GM19043 (cell line): ENCODE measurements around the gene PCMT1.
"Not testable (repeated sequence)": the region's sequence is repeated elsewhere in the genome, so short reads cannot be mapped to it uniquely, and the experiment has no call there.

Experiments
- ATAC-seq: cut with Tn5 transposase; IDR thresholded peaks from one replicate; pipeline ENCODE4 v1.9.1; 2021; ENCODE audit warnings: low read depth; ENCODE audit not compliant: unreplicated experiment

PCMT1 gene

DNA sequence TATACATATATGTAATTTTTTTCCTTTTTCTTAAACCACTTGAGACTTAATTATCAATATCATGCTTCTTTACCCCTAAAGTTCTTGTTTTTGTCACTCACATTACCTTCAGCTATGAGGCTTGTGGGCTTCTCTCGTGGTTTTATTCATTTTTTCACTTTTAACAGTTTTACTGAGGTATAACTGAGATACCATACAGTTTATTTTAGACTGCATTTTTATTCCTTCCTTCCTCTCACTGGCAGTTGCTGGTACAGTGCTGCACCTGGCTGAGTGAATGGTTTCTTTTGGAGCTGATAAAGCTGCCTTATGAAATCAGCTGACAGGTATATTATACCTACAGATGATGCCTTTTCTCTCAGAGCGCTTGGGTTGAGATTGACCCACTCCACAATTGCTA lies 60.3 kb downstream of the PCMT1 start:
- no peak for ATAC-seq

GRCh38 chr6:149813351-149813750 lies 63.8 kb downstream of the PCMT1 start:
- ATAC-seq: no peak

GRCh38 chr6:149815788-149816187 lies 66.2 kb downstream of the PCMT1 start:
- peak; percentile 61 for ATAC-seq

- ATAC-seq: no peak
These were observed 71.0 kb downstream of the PCMT1 start for GRCh38 chr6:149820506-149820905.

DNA sequence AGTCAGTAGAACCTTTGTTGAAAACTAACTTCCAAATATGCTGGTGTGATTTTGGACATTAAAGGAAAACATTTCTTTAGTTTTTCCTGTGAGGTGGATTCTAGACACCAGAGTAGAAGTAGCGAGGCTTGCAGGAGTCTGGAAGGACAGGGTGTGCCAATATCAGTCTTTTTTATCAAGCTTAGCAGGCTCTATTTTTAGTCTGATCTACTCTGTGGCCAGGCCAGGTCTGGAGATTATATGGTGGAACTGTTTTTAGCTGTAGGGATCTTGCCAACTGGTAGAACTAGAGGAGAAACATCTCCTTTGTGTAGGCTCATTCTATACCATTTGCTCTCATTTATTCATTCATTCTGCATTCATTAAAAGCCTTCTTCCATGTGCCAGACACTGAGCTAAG lies 72.0 kb downstream of the PCMT1 start:
- ATAC-seq: no peak

DNA sequence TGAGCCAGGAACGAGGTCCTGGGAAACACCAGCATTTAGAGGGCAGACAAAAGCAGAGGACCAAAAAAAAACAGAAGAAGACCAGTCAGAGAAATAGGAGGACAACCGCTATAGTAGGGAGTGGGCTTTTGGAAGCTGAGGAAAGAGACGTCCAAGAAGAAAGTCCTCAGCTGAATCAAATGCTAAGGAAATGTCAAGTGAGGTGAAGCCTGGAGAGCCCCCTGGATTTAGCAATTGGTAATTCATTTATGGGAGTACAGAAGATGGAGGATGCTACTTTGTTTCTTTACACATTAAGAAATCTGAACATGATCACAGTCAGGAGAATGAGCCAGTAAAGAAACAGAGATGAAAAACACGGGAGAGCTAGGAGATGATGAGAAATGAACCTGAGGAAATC lies 73.5 kb downstream of the PCMT1 start:
- no peak for ATAC-seq

DNA sequence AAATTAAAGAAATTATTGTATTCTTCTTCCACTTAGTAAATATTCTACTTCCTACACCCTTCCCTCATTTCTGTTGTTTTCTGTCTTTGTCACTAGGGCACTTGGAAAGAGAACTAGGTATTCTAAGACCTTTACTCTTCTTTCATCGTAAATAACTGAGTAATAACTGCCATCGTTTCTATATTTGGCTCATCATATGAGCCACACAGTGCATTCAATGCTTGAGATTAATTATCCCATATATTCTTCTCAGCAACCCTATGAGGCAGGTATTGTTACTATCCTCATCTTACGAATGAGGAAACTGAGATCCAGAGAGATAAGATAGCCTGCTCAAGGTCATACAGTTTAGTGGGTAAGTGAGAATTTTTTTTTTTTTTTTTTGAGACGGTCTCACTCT lies 75.8 kb downstream of the PCMT1 start:
- ATAC-seq: no peak

DNA sequence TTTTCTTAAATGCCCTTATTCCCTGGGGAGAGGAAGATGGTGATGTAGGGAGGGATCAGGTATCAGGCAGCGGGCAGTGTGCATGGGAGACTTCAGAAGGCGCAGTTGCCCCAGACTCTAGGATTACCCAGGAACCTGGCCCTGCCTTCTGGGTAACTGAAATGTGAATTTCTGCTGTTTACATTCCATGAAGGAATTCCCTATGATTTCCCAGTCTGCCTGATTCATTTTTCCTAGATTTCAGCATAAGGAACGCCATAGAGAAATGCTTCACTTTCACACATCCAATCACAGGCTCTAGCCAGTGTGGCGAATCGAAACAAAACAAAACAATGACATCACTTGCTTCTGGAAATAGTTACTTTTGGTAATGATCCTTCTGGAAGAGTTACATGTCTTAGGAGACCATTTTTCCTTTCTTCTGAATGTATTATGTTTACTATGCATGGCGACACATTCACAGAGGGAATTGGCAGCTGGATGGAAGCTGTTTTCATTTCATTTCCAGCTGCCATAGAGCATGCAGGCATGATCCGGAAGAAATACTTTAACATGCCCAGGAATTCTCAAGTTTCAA lies 81.3 kb downstream of the PCMT1 start:
- no peak for ATAC-seq

- no peak for ATAC-seq
These were observed 81.8 kb downstream of the PCMT1 start for GRCh38 chr6:149831308-149831820.

- ATAC-seq: no peak
These were observed 84.1 kb downstream of the PCMT1 start for GRCh38 chr6:149833651-149834050.

DNA sequence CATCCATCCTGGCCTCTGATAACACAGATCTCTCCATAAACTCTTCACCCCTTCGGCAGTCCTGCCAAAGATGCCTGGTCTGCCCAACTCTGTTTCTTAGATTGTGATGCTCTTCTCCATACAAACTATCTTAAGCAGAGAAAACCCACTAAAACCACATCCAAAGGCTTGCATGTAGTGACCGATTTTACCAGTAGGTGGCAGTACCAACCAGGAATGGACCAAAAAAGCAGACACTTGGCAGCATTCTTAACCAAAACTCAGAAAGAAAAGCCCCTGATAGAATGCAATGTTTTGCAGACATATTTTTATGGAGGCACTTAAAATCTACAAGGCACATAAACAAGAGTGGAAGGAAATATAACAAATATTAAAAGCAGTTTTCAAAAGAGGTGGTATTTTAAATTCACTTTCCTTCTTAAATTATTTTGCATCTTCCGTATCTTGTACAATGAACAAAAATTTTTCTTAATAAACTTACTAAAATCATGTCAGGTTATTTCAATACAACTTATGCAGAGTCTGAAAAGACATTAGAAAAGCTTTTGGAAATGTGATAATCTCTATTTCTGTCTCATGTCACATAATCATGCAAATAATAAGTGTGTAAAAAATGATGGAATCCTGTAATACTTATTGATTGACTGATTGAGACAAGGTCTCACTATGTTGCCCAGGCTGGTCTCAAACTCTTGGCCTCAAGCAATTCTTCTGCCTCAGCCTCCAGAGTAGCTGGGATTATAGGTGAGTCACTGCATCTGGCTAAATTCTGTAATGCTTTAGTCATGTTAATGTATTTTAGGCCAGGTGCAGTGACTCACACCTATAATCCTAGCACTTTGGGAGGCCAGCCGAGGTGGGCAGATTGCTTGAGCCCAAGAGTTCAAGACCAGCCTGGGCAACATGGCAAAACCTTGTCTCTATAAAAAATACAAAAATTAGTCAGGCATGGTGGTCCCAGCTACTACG lies 85.3 kb downstream of the PCMT1 start:
- no peak for ATAC-seq

GRCh38 chr6:149840345-149841075 lies 91.0 kb downstream of the PCMT1 start:
- ATAC-seq: no peak

DNA sequence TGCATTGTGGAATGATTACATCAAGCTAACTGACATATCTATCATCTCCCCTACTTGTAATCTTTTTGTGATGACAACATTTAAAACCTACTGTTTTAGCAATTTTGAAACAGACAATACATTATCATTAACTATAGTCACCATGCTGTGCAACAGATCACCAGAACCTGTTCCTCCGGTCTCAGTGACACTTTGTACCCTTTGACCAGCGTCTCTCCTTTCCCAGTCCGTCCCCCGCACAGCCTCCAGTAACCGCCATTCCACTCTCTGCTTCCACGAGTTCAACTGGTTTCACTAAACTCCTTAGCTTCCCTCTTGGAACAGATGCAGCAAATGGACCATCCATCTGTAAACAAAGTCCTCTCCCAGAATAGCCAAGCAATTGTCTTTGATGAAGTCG lies 92.8 kb downstream of the PCMT1 start:
- ATAC-seq: no peak

DNA sequence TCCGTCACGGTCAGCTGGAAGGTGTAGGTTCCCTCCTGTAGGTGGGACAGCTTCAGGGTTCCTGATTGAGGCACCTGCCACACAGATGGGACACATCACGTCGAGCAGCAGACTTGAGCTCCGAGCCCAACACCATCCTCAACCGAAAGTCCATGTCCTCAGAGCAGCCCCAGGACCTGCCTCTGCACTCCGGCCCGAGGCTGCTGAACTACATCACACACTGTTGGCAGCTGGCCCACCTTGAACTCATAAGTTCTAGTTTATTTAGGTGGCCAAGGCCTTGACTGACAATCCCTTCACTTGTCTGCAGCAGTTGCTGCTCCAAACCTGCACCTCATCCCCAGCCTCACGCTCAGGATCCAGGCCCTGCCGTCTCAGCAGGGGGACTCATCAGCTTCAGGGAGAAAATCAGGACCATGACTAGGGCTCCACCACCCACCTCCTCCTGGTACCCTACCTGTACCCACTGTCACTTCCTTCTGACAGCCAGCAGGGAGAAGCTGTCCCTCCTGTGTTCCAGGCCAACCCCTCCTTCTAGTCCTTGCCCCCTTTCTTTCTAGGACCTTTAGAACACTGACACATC lies 93.6 kb downstream of the PCMT1 start:
- ATAC-seq: no peak

DNA sequence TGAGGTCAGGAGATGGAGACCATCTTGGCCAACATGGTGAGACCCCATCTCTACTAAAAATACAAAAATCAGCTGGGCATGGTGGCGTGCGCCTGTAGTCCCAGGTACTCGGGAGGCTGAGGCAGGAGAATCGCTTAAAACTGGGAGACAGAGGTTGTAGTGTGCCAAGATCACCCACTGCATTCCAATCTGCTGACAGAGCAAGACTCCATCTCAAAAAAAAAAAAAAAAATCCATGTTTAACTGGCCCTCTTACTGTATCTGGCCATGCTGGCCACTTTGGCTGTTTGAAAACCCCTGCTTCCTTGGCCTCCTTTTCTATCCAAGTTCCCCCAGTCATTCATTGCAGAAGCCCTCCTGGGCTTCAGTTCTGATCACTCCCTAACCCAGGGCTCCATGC lies 94.5 kb downstream of the PCMT1 start:
- not testable (repeated sequence) for ATAC-seq

- ATAC-seq: no peak
These were observed 94.9 kb downstream of the PCMT1 start for GRCh38 chr6:149844480-149844879.

GRCh38 chr6:149845549-149845948 lies 96.0 kb downstream of the PCMT1 start:
- ATAC-seq: no peak

DNA sequence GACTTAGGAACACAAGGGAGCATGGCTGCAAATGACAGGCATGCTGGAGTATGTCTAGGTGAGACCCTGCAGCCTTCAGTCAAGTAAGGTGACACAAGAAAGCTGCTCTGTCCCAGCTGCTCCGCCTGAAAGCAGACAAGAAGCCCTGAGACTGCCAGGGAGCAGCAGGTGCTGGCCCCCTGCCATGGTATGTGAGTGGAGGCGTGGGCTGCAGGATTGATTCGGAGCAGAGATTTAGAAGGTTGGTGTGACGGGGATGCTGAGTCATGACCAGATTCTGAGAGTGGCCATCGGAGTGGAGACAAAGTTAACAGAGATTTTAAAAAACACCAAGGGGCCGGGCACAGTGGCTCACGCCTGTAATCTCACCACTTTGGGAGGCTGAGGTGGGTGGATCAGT lies 96.8 kb downstream of the PCMT1 start:
- no peak for ATAC-seq

DNA sequence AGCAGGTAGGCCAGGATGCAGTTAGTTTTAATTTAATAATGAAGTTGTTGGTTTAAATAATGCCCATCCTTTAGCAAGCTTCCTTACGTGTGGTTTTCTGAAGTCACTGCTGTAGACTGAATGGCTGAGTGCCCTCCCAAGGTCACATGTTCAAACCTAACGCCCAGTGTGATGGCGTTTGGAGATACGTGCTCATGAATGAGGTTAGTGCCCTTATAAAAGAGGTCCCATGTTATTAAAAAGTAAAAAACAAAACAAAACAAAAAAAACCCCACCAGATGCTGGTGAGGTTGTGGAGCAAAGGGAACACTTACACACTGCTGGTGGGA lies 98.4 kb downstream of the PCMT1 start:
- no peak for ATAC-seq

DNA sequence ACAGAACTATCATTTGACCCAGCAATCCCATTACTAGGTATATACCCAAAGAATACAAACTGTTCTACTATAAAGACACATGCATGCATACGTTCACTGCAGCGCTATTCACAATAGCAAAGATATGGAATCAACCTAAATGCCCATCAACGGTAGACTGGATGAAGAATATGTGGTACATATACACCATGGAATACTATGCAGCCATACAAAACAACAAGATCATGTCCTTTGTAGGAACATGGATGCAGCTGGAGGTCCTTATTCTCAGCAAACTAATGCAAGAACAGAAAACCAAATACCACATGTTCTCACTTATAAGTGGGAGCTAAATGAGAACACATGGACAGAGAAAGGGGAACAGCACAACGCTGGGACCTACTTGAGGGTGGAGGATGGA lies 98.8 kb downstream of the PCMT1 start:
- ATAC-seq: not testable (repeated sequence)
